Suprapubic skin (tissue), 4 donors: ENCODE results near the gene ATP11A. TPM values are rescaled to one million over a fixed set of nuclear protein-coding genes. Genes with fewer than 3 reads are reported as not detected.

Source experiments
- DNase-seq, 2 donors: peaks; one replicate each; pipeline ENCODE4 v3.0.0-alpha.2; 2019; ENCODE audit warnings: low spot score in 2 of 2
- H3K27ac ChIP-seq: fragments of 200-600 bp; sonication (generic); one replicate; pipeline ENCODE4 v1.5.1; 2019
- H3K27me3 ChIP-seq: fragments of 200-600 bp; sonication (generic); one replicate; pipeline ENCODE4 v1.5.1; 2019
- H3K36me3 ChIP-seq: fragments of 200-600 bp; sonication (generic); one replicate; pipeline ENCODE4 v1.5.1; 2019
- H3K4me1 ChIP-seq: fragments of 200-600 bp; sonication (generic); one replicate; pipeline ENCODE4 v1.5.1; 2019
- H3K4me3 ChIP-seq: fragments of 200-600 bp; sonication (generic); one replicate; pipeline ENCODE4 v1.5.1; 2019; ENCODE audit warnings: mild to moderate bottlenecking
- H3K9me3 ChIP-seq: fragments of 200-600 bp; sonication (generic); one replicate; pipeline ENCODE4 v1.5.1; 2019
- CTCF ChIP-seq, 2 donors: fragments of 200-600 bp in 1 of 2; fragments of 450-650 bp in 1 of 2; sonication (generic) in 1 of 2; IDR thresholded peaks; one replicate each; pipeline ENCODE4 v1.5.1; 2016 to 2019; ENCODE audit warnings: antibody characterized with exemption in 2 of 2, mild to moderate bottlenecking in 1 of 2, moderate library complexity in 1 of 2
- EP300 ChIP-seq: sonication (generic); formaldehyde crosslinking; IDR thresholded peaks from one replicate; pipeline ENCODE4 v1.6.1; 2017; ENCODE audit warnings: antibody characterized with exemption
- POLR2A ChIP-seq, 2 donors: fragments of 450-650 bp; IDR thresholded peaks; one replicate each; pipeline ENCODE4 v1.6.1; 2017; ENCODE audit warnings: antibody characterized with exemption in 2 of 2, mild to moderate bottlenecking in 2 of 2, moderate library complexity in 2 of 2
- POLR2AphosphoS5 ChIP-seq, 3 donors: sonication (generic); formaldehyde crosslinking; IDR thresholded peaks; one replicate each; pipeline ENCODE4 v1.6.1; 2017; ENCODE audit warnings: antibody characterized with exemption in 3 of 3
- WGBS: methylation state at CpG from one replicate; pipeline ENCODE4 v1.1.5; 2018; 5-methylcytosine and 5-hydroxymethylcytosine counted together
- total RNA-seq, 4 donors: library from RNA; depleted of rRNA; stranded (reverse); fragments of >200 nt; gene quantifications; one replicate each; pipeline ENCODE4 v1.1.0, GENCODE V29; 2016

The ATP11A gene
- total RNA-seq, 4 donors from 2014 or later = 22.8 to 51.0 (median 39.8) TPM

- TF ChIP-seq POLR2A (IDR thresholded peaks at IDR 0.05) = no peak
- TF ChIP-seq EP300 = no peak
- no peak for TF ChIP-seq POLR2AphosphoS5 (IDR thresholded peaks at IDR 0.05)
- no peak for TF ChIP-seq CTCF (IDR thresholded peaks at IDR 0.05)
- no peaks in the 10 kb centered on the region for H3K36me3 ChIP-seq
- H3K9me3 ChIP-seq = no peaks in the 10 kb centered on the region
- no peaks in the 10 kb centered on the region for H3K27me3 ChIP-seq
- 94% methylated on average over 10 of the region's 10 CpGs for WGBS
- no peak overlapping the region for H3K27ac ChIP-seq
- no peak overlapping the region for H3K4me3 ChIP-seq
- no peak for DNase-seq
- H3K4me1 ChIP-seq = no peaks in the 10 kb centered on the region
Measured at GRCh38 chr13:112732679-112733078, 42.8 kb downstream of the ATP11A start.

GRCh38 chr13:112733112-112733511 is 43.3 kb downstream of the ATP11A start:
- Histone ChIP-seq H3K27me3 (no peaks in the 10 kb centered on the region), H3K4me3 (no peak overlapping the region), H3K27ac (no peak overlapping the region), H3K36me3 (no peaks in the 10 kb centered on the region), H3K4me1 (no peaks in the 10 kb centered on the region), H3K9me3 (no peaks in the 10 kb centered on the region)
- 92% methylated on average over 6 of the region's 6 CpGs for WGBS
- no peak for DNase-seq
- TF ChIP-seq POLR2AphosphoS5 (IDR thresholded peaks at IDR 0.05) = no peak
- no peak for TF ChIP-seq POLR2A (IDR thresholded peaks at IDR 0.05)
- no peak for TF ChIP-seq EP300
- TF ChIP-seq CTCF (IDR thresholded peaks at IDR 0.05) = no peak

- no peaks in the 10 kb centered on the region for H3K9me3 ChIP-seq
- no peaks in the 10 kb centered on the region for H3K4me1 ChIP-seq
- no peak overlapping the region for H3K27ac ChIP-seq
- no peak for DNase-seq
- 77% methylated on average over 7 of the region's 7 CpGs for WGBS
- no peaks in the 10 kb centered on the region for H3K36me3 ChIP-seq
- H3K27me3 ChIP-seq = no peaks in the 10 kb centered on the region
- TF ChIP-seq POLR2AphosphoS5 (IDR thresholded peaks at IDR 0.05) = no peak
- no peak for TF ChIP-seq CTCF (IDR thresholded peaks at IDR 0.05)
- TF ChIP-seq EP300 = no peak
- TF ChIP-seq POLR2A (IDR thresholded peaks at IDR 0.05) = no peak
- no peak overlapping the region for H3K4me3 ChIP-seq
Measured at GRCh38 chr13:112733661-112734379, 44.0 kb downstream of the ATP11A start.

GRCh38 chr13:112734696-112735547 is 45.1 kb downstream of the ATP11A start:
- no peaks in the 10 kb centered on the region for H3K9me3 ChIP-seq
- no peaks in the 10 kb centered on the region for H3K4me1 ChIP-seq
- no peak overlapping the region for H3K4me3 ChIP-seq
- H3K27ac ChIP-seq = no peak overlapping the region
- H3K36me3 ChIP-seq = no peaks in the 10 kb centered on the region
- TF ChIP-seq CTCF (IDR thresholded peaks at IDR 0.05) (no peak), POLR2A (IDR thresholded peaks at IDR 0.05) (no peak), EP300 (no peak), POLR2AphosphoS5 (IDR thresholded peaks at IDR 0.05) (no peak)
- no peak for DNase-seq
- 81% methylated on average over 17 of the region's 17 CpGs for WGBS
- no peaks in the 10 kb centered on the region for H3K27me3 ChIP-seq

- H3K27ac ChIP-seq = no peak overlapping the region
- H3K9me3 ChIP-seq = no peaks in the 10 kb centered on the region
- TF ChIP-seq POLR2A (IDR thresholded peaks at IDR 0.05) = no peak
- TF ChIP-seq CTCF (IDR thresholded peaks at IDR 0.05) = no peak
- no peak for TF ChIP-seq POLR2AphosphoS5 (IDR thresholded peaks at IDR 0.05)
- TF ChIP-seq EP300 = no peak
- no peaks in the 10 kb centered on the region for H3K27me3 ChIP-seq
- no peaks in the 10 kb centered on the region for H3K36me3 ChIP-seq
- DNase-seq = no peak
- no peak overlapping the region for H3K4me3 ChIP-seq
- peaks cover 8% of the 10 kb centered on the region for H3K4me1 ChIP-seq
- 94% methylated on average over 17 of the region's 17 CpGs for WGBS
Measured at GRCh38 chr13:112735791-112736190, 46.0 kb downstream of the ATP11A start.
